Keratinocyte (primary cell): ENCODE measurements around the gene BTG1. TPM values are rescaled to one million over a fixed set of nuclear protein-coding genes. Genes with fewer than 3 reads are reported as not detected.
"Not testable (repeated sequence)": the region's sequence is repeated elsewhere in the genome, so short reads cannot be mapped to it uniquely, and the experiment has no call there.

ENCODE experiments used
- DNase-seq: peaks from one replicate; pipeline ENCODE4 v3.0.0-alpha.2; 2011; ENCODE audit warnings: low read depth, missing footprints, low spot score
- FAIRE-seq: peaks from 2 replicates; lab custom pipeline; 2011; peaks lifted over from hg19 to GRCh38; lab: Jason Lieb, UNC
- H2AFZ ChIP-seq: 2 replicates; pipeline ENCODE4 v1.6.0; 2012; ENCODE audit warnings: low read length, control low read depth, inconsistent platforms; ENCODE audit not compliant: control insufficient read depth
- H3K27ac ChIP-seq: 2 replicates; pipeline ENCODE4 v1.5.1; 2011; ENCODE audit warnings: low read length; ENCODE audit not compliant: control insufficient read depth, insufficient read depth
- H3K27me3 ChIP-seq: 3 replicates; pipeline ENCODE4 v1.6.0; 2011; ENCODE audit warnings: low read length; ENCODE audit not compliant: control insufficient read depth, insufficient read depth; ENCODE audit errors: extremely low read depth
- H3K36me3 ChIP-seq, 2 experiments: 2 replicates in 1 of 2; 3 replicates in 1 of 2; pipeline ENCODE4 v1.5.1; 2011; ENCODE audit warnings: low read length in 2 of 2, mild to moderate bottlenecking in 1 of 2; ENCODE audit not compliant: control insufficient read depth in 2 of 2, insufficient read depth in 2 of 2; ENCODE audit errors: extremely low read depth in 1 of 2
- H3K4me1 ChIP-seq: 3 replicates; pipeline ENCODE4 v1.5.1; 2011; ENCODE audit warnings: low read length; ENCODE audit not compliant: control insufficient read depth, insufficient read depth; ENCODE audit errors: extremely low read depth
- H3K4me2 ChIP-seq: 3 replicates; pipeline ENCODE4 v1.6.0; 2011; ENCODE audit warnings: low read depth, low read length; ENCODE audit not compliant: control insufficient read depth, insufficient read depth; ENCODE audit errors: extremely low read depth
- H3K4me3 ChIP-seq, 3 experiments: fragments of 200-600 bp in 1 of 3; sonication (generic) in 1 of 3; 2 replicates in 2 of 3; 3 replicates in 1 of 3; pipeline ENCODE4 v1.5.1; 2011 to 2016; ENCODE audit warnings: low read length in 3 of 3, mild to moderate bottlenecking in 3 of 3, control low read depth in 2 of 3, inconsistent platforms in 1 of 3, low read depth in 1 of 3, mixed read lengths in 1 of 3, mixed run types in 1 of 3, moderate library complexity in 1 of 3; ENCODE audit not compliant: control insufficient read depth in 2 of 3, insufficient read depth in 2 of 3; ENCODE audit errors: extremely low read depth in 1 of 3
- H3K79me2 ChIP-seq: 2 replicates; pipeline ENCODE4 v1.6.0; 2012; ENCODE audit warnings: low read length; ENCODE audit not compliant: control insufficient read depth, insufficient read depth
- H3K9ac ChIP-seq: 3 replicates; pipeline ENCODE4 v1.6.0; 2011; ENCODE audit warnings: low read length; ENCODE audit not compliant: control insufficient read depth, insufficient read depth; ENCODE audit errors: extremely low read depth
- H3K9me1 ChIP-seq: 3 replicates; pipeline ENCODE4 v1.6.0; 2011; ENCODE audit warnings: low read length; ENCODE audit not compliant: control insufficient read depth, insufficient read depth; ENCODE audit errors: extremely low read depth
- H3K9me3 ChIP-seq: 2 replicates; pipeline ENCODE4 v1.5.1; 2012; ENCODE audit warnings: low read depth, low read length; ENCODE audit not compliant: control insufficient read depth
- H4K20me1 ChIP-seq: 3 replicates; pipeline ENCODE4 v1.6.0; 2011; ENCODE audit warnings: low read length; ENCODE audit not compliant: control insufficient read depth, insufficient read depth; ENCODE audit errors: extremely low read depth
- EZH2 ChIP-seq: IDR thresholded peaks from one replicate; pipeline ENCODE4 v1.6.1; 2012; ENCODE audit warnings: inconsistent platforms, mild to moderate bottlenecking, low read length, moderate library complexity
- dilution Hi-C: fragments of 300-500 bp; cut with MboI; formaldehyde crosslinking; loops from one replicate; pipeline ENCODE4 v1.7.0; 2020; ENCODE audit warnings: low sequenced_read_pairs; ENCODE audit not compliant: extremely low pct_ligation_motif_present
- polyA plus RNA-seq, 5 experiments: library from polyadenylated mRNA; depleted of rRNA in 3 of 5; stranded (reverse) in 3 of 5; stranded (forward) in 1 of 5; unstranded in 1 of 5; fragments of >200 nt; gene quantifications; 1 replicate in 1 of 5; 2 replicates in 3 of 5; 3 replicates in 1 of 5; pipeline versions ENCODE4 v1.2.1 to v1.2.3, GENCODE V29; 2011 to 2012; ENCODE audit warnings: missing spikeins in 2 of 5, low read depth in 1 of 5, low replicate concordance in 1 of 5
- small RNA-seq, 3 experiments: library from RNA; depleted of rRNA; stranded (forward); fragments of <200 nt; gene quantifications; one replicate each; pipeline ENCODE3, GENCODE V24; 2012; ENCODE audit warnings: low read depth in 3 of 3, low replicate concordance in 1 of 3; ENCODE audit not compliant: insufficient read length in 3 of 3
- TF ChIP-seq, protein P1 (sequence below), 3 experiments: IDR thresholded peaks in 1 of 3; conservative IDR thresholded peaks in 1 of 3; optimal IDR thresholded peaks in 1 of 3; 2 replicates in 2 of 3; 3 replicates in 1 of 3; pipeline versions ENCODE3 to v1.5.1; 2011; ENCODE audit warnings: low read length in 3 of 3, mild to moderate bottlenecking in 3 of 3, moderate library complexity in 2 of 3, control low read depth in 1 of 3, inconsistent platforms in 1 of 3; ENCODE audit not compliant: insufficient read depth in 2 of 3; ENCODE audit errors: extremely low read depth in 1 of 3

The BTG1 gene
- polyA plus RNA-seq, 1 donor (not counting 4 experiments of a cell fraction or from before 2014, with no cell fraction given): 40.7 TPM

DNA sequence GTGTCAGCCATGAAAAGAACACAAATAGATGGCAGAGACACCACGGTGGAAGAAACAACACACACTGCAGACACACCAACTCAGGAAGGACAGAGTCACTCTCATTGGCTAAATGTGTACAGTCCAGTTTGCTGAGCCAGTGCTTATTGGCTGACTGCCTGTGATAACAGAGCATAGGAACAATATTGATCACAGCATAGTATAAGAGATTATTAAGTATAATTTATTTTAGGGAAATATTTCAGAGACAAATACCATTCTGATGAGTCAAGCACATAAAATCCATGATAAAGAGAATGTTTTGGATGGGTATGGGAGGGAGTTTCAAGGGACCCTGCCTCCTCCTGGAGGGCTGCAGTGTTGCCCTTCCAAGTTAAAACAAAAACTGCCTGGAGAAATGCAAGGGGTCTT is 50.9 kb downstream of the BTG1 start:
- FAIRE-seq: no peak

DNA sequence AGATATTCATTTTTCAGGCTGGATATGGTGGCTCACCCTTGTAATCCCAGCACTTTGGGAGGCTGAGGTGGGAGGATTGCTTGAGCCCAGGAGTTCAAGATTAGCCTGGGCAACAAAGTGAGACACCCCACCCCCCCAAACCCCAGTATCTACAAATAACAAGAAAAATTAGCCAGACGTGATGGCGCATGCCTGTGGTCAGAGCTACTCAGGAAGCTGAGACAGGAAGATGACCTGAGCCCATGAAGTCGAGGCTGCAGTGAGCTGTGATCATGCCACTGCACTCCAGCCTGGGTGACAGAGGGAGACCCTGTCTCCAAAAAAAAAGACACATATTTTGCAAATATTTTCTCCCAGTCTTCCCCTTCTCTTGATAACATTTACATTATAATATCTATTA is 51.3 kb downstream of the BTG1 start:
- H3K9ac ChIP-seq, H3K4me1 ChIP-seq, H3K4me2 ChIP-seq, H3K4me3 ChIP-seq, H3K27ac ChIP-seq, H3K9me1 ChIP-seq, DNase-seq, FAIRE-seq, H3K79me2 ChIP-seq, H4K20me1 ChIP-seq, H2AFZ ChIP-seq, dilution Hi-C loops, H3K9me3 ChIP-seq, H3K36me3 ChIP-seq, H3K27me3 ChIP-seq: not testable (repeated sequence)

More for the DNA sequence above, 50.9 kb downstream of the BTG1 start:
- Histone ChIP-seq H3K4me2 (no peak overlapping the region), H3K27me3 (no peaks in the 10 kb centered on the region), H3K9me3 (no peaks in the 10 kb centered on the region), H3K4me1 (peaks cover 6% of the 10 kb centered on the region), H3K27ac (no peak overlapping the region), H2AFZ (no peak overlapping the region), H3K9me1 (no peaks in the 10 kb centered on the region), H3K79me2 (no peaks in the 10 kb centered on the region), H3K9ac (no peak overlapping the region), H4K20me1 (no peaks in the 10 kb centered on the region), H3K4me3 (no peak overlapping the region), H3K36me3 (no peaks in the 10 kb centered on the region)
- no peak for DNase-seq
- dilution Hi-C loops: no loop called here
- TF ChIP-seq EZH2: no peak
- TF ChIP-seq, protein P1, sequence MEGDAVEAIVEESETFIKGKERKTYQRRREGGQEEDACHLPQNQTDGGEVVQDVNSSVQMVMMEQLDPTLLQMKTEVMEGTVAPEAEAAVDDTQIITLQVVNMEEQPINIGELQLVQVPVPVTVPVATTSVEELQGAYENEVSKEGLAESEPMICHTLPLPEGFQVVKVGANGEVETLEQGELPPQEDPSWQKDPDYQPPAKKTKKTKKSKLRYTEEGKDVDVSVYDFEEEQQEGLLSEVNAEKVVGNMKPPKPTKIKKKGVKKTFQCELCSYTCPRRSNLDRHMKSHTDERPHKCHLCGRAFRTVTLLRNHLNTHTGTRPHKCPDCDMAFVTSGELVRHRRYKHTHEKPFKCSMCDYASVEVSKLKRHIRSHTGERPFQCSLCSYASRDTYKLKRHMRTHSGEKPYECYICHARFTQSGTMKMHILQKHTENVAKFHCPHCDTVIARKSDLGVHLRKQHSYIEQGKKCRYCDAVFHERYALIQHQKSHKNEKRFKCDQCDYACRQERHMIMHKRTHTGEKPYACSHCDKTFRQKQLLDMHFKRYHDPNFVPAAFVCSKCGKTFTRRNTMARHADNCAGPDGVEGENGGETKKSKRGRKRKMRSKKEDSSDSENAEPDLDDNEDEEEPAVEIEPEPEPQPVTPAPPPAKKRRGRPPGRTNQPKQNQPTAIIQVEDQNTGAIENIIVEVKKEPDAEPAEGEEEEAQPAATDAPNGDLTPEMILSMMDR (optimal IDR thresholded peaks at IDR 0.05 in 1 of 3, IDR thresholded peaks at IDR 0.05 in 1 of 3, conservative IDR thresholded peaks at IDR 0.05 in 1 of 3; ENCODE audit: extremely low read depth in 1 of 3, insufficient read depth in 2 of 3, low read length in 3 of 3): no peak

Small RNAs within 50 kb of the gene (small RNA-seq; reads per million reads assigned to genes)
- 0 reads per million in 3 experiments for gene RF00019
